ENCODE measurements around the gene PRSS38.

PRSS38 gene

GRCh38 chr1:227880342-227880924 is 65.0 kb downstream of the PRSS38 start:
- DNase-seq (ENCODE audit: low read depth): no peak
- no peak for TF ChIP-seq CTCF (IDR thresholded peaks at IDR 0.05; ENCODE audit: low read length, missing control alignments)
- H3K4me3 ChIP-seq (replicated peaks; ENCODE audit: low read depth, low read length): no peak overlapping the region

GRCh38 chr1:227883073-227883520 is 67.6 kb downstream of the PRSS38 start:
- no peak for TF ChIP-seq CTCF (IDR thresholded peaks at IDR 0.05; ENCODE audit: low read length, missing control alignments)
- no peak overlapping the region for H3K4me3 ChIP-seq (replicated peaks; ENCODE audit: low read depth, low read length)
- DNase-seq (ENCODE audit: low read depth): no peak

- TF ChIP-seq CTCF (IDR thresholded peaks at IDR 0.05; ENCODE audit: low read length, missing control alignments): no peak
- no peak overlapping the region for H3K4me3 ChIP-seq (replicated peaks; ENCODE audit: low read depth, low read length)
- no peak for DNase-seq (ENCODE audit: low read depth)
These were observed 68.3 kb downstream of the PRSS38 start for GRCh38 chr1:227883641-227884301.

- H3K4me3 ChIP-seq (replicated peaks; ENCODE audit: low read depth, low read length): no peak overlapping the region
- DNase-seq (ENCODE audit: low read depth): no peak
- TF ChIP-seq CTCF (IDR thresholded peaks at IDR 0.05; ENCODE audit: low read length, missing control alignments): no peak
These were observed 69.1 kb downstream of the PRSS38 start for GRCh38 chr1:227884370-227885134.

- no peak for DNase-seq (ENCODE audit: low read depth)
- no peak overlapping the region for H3K4me3 ChIP-seq (replicated peaks; ENCODE audit: low read depth, low read length)
- TF ChIP-seq CTCF (IDR thresholded peaks at IDR 0.05; ENCODE audit: low read length, missing control alignments): no peak
These were observed 69.7 kb downstream of the PRSS38 start for GRCh38 chr1:227885135-227885647.

GRCh38 chr1:227885648-227886502 is 70.4 kb downstream of the PRSS38 start:
- no peak for TF ChIP-seq CTCF (IDR thresholded peaks at IDR 0.05; ENCODE audit: low read length, missing control alignments)
- H3K4me3 ChIP-seq (replicated peaks; ENCODE audit: low read depth, low read length): no peak overlapping the region
- DNase-seq (ENCODE audit: low read depth): peak; percentile 53

Measured in fibroblast of pulmonary artery (primary cell).